Measurements from ENCODE around the gene TMEM250. TPM values are rescaled to one million over a fixed set of nuclear protein-coding genes. Genes with fewer than 3 reads are reported as not detected.

The TMEM250 gene
- total and polyA plus RNA-seq, 2 donors = 13.6 to 43.1 TPM

DNA sequence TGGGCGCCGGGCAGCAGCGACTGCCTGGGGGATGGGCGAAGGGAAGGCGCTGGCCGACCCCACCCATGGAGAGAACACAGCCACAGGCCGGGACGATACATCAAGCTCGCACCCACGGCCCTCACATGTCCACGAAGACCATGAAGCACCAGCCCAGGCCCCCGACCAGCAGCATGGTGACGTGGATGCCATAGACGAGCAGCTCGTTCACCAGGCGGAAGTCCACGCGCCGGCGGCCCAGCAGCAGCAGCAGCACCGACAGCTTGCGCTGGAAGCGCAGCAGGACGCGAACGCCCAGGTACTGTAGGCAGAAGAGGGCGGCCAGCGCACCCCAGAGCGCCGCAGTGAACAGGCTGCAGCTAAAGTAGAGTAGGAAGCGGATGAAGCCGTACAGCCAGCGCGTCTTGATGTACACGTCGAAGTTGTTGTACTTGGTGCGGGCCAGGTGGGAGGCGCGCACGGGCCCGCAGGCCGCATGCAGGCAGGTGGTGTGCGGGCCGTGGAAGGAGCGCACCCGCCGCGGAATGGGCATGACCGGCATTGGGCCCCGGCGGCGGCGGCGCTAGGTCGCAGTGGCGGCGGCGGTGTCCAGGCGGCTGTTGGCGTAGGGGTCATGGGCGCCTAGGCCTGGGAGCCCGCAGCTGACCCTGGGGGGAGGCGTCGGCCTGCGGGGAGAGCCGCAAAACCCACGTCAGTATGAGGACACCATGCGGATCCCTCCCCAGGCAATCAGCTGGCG, 2.1 kb downstream of the TMEM250 start:
- Histone ChIP-seq H3K4me1 (ENCODE audit: insufficient read depth) (peaks cover 2% of the 10 kb centered on the region), H3K36me3 (ENCODE audit: insufficient read depth) (no peaks in the 10 kb centered on the region), H3K27ac (ENCODE audit: low read depth) (no peak overlapping the region), H3K4me3 (ENCODE audit: low read depth, low read length) (no peak overlapping the region)
- WGBS = 96% methylated on average over 69 of the region's 69 CpGs
- DNase-seq (ENCODE audit: extremely low spot score) = no peak

DNA sequence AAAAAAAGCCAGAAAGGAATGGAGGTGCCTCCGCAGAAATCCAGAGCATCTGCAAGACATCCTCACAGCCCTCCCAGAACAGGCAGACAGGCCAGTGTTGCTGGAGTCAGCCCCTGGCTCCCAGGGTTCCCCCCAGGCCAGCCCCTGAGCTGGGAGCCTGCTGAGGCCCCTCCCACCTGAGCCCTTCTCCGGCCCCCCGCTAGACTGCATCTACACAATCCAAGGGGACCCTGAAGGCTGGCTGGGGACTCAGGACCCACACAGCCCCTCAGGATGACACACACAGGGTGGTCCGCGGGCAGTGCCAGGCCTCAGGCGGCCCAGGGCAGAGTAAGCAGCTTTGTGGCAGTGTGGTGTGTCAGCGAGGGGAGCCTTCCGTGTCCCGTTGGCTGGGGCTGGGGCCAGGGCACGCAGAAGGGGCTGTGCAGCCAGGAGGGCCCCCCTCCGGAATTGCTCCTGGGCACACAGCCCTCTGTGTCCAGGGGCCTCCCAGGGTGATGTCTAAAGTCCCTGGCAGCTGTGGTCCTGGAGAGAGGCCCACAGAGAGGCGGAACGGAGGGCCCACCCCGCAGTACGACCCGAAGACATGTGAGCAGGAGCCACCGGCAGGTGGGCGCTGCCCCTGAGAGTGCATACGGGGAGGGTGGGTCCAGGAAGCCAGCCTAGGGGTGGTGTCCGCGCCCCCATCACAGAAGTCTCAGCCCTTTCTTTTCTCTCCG, 2.9 kb downstream of the TMEM250 start:
- Histone ChIP-seq H3K36me3 (ENCODE audit: insufficient read depth) (no peaks in the 10 kb centered on the region), H3K27ac (ENCODE audit: low read depth) (no peak overlapping the region), H3K4me1 (ENCODE audit: insufficient read depth) (peaks cover 2% of the 10 kb centered on the region), H3K4me3 (ENCODE audit: low read depth, low read length) (no peak overlapping the region)
- DNase-seq (ENCODE audit: extremely low spot score) = no peak
- WGBS = 86% methylated on average over 22 of the region's 22 CpGs

DNA sequence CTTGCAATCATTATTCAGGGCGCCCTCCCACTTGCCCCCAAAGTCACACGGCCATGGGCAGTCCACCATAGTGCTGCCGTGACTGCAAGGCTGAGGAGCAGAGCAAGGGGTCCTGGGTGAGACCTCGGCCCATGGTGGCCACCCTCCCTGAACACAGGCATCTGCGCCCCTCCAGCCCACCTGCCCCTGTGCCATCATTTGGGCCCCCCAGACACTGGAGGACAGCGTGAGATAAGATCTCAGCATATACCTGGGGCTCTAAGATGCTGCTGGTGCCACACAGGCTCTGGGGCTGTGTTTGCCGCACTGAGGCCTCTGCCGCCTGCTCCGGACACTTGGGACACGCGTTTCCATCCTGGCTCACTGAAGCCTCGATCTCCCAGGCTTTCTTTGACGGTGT, 3.5 kb downstream of the TMEM250 start:
- WGBS = 91% methylated on average over 13 of the region's 13 CpGs
- DNase-seq (ENCODE audit: extremely low spot score) = no peak
- Histone ChIP-seq H3K27ac (ENCODE audit: low read depth) (no peak overlapping the region), H3K4me3 (ENCODE audit: low read depth, low read length) (no peak overlapping the region), H3K36me3 (ENCODE audit: insufficient read depth) (no peaks in the 10 kb centered on the region), H3K4me1 (ENCODE audit: insufficient read depth) (peaks cover 2% of the 10 kb centered on the region)

DNA sequence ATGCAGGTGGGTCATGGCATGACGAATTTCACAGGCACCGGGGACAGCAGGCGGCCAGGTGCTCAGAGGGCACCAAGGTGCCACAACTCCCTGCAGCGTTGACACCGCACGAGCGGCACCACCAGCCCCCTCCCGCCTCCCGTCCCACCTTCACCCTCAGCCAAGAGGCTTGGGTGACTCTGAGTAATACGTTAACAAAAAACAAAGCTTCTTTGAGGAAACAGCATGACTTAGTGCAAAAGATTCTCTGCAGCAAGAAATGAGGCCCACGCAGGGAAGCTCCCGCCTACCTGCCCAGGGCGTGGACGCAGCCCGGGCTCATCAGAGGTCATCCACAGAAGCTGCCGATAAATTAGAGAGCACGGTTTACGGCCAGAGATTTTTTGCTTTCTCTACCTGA, 4.1 kb downstream of the TMEM250 start:
- 93% methylated on average over 18 of the region's 18 CpGs for WGBS
- Histone ChIP-seq H3K4me3 (ENCODE audit: low read depth, low read length) (no peak overlapping the region), H3K4me1 (ENCODE audit: insufficient read depth) (peaks cover 2% of the 10 kb centered on the region), H3K27ac (ENCODE audit: low read depth) (no peak overlapping the region), H3K36me3 (ENCODE audit: insufficient read depth) (no peaks in the 10 kb centered on the region)
- DNase-seq (ENCODE audit: extremely low spot score) = no peak

DNA sequence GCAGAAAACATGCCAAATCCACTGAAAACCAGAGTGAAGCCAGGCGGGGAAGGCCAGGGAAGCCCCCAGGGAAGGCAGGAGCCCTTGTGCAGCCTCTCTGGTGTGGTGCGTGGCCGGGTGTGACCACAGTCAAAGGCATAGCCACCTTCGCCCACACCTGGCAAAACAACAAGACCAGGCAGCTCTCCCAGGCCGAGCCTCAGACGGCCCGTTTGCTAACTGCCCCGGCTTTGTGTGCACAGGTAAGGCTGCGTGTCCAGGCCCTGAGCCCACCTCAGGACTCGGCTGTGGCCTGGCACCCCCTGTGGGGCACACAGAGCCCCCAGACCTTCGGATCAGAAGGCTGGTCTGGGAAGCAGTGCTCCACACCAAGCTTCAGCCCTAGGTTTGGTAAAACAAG, 6.1 kb downstream of the TMEM250 start:
- WGBS = 85% methylated on average over 11 of the region's 11 CpGs
- no peak overlapping the region for H3K4me3 ChIP-seq (ENCODE audit: low read depth, low read length)

DNA sequence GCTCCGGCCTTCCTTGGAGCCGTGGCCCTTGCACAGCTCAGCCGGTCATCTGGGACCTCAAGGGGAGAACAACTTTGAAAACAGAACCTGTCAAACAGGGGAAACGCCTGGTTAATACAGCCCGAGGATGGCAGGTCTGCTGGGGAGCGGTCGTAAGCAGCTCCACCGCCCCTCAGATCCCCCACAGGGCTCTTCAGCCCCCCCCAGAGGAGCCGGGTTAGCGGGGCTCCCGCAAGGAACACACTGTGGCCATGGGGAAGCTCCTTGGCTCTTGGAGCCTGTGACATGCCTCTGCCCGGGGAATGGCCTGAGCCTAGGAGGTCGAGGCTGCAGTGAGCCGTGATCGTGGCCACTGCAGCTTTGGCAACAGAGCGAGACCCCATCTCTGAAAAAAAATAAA, 6.8 kb downstream of the TMEM250 start:
- DNase-seq (ENCODE audit: extremely low spot score) = no peak
- Histone ChIP-seq H3K36me3 (ENCODE audit: insufficient read depth) (no peaks in the 10 kb centered on the region), H3K27ac (ENCODE audit: low read depth) (no peak overlapping the region), H3K4me1 (ENCODE audit: insufficient read depth) (peaks cover 2% of the 10 kb centered on the region), H3K4me3 (ENCODE audit: low read depth, low read length) (no peak overlapping the region)
- 72% methylated on average over 16 of the region's 16 CpGs for WGBS

More for the DNA sequence above, 6.1 kb downstream of the TMEM250 start:
- Histone ChIP-seq H3K4me1 (ENCODE audit: insufficient read depth) (peaks cover 2% of the 10 kb centered on the region), H3K36me3 (ENCODE audit: insufficient read depth) (no peaks in the 10 kb centered on the region), H3K27ac (ENCODE audit: low read depth) (no peak overlapping the region)
- no peak for DNase-seq (ENCODE audit: extremely low spot score)

DNA sequence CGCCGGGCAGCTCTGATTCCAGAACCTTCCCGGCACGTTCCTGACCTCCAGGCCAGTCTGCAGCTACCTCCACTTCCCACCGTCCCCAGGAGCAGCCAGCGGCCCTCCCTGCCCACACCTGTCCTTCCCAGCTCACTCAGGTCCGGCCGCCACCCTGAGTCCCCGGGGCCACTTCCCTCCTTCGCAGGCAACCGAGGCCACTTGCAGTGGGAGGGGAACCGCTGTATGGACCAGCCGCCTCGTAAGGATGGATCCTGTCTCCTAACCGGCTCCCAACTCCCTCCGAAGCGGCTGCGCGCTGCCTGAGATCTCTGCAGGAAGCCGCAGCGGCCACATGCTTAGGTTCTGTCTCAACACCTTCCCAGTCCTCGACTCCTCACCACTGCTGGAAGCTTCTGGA, 7.5 kb downstream of the TMEM250 start:
- Histone ChIP-seq H3K4me1 (ENCODE audit: insufficient read depth) (peaks cover 2% of the 10 kb centered on the region), H3K27ac (ENCODE audit: low read depth) (no peak overlapping the region), H3K36me3 (ENCODE audit: insufficient read depth) (no peaks in the 10 kb centered on the region), H3K4me3 (ENCODE audit: low read depth, low read length) (no peak overlapping the region)
- WGBS = 88% methylated on average over 22 of the region's 22 CpGs
- no peak for DNase-seq (ENCODE audit: extremely low spot score)

DNA sequence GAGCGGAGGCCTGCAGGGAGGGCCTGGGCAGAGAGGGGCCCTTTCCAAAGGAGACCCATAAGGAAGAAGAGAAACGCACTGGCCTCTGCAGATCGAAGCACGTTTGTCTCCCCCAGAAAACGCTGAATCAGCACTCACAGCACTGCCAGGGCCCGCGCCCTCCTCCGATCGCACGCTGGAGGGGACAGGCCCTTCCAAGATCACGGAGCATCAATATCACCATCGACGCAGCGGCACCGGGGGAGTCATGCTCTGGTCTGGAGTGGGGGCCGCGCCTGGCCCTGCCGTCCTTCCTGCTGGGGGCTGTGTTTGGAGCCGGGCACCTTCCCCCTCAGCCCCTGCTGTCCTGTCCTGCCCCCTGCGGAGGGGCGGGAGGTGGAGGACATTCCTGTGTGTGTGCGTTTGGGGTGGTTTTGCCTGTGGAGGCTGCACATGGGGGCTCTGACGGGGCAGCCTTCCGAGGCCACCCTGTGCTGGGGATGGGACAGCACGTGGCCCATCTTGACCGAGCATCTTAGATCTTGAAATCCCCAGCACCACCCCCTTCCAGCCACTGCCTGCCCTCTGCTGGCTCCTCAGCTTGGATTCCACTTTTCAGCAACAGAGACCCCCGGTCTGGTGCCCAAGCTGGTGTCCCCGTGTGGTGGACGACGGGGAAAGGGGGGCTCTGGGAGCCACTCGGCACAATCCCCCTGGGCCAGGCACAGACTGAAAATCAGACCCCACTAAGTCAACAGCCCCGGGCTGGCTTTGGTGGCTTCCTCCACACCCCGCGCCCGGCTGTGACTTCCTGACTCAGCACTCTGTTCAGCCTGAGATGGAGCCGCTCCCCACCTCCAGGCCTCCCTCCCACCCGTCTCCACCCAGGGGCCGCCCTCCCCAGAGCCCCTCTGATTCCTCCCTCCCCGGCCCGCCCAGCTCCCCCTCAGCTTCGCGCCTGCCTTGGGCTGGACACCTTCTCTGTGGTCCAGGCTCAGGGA, 8.3 kb downstream of the TMEM250 start:
- WGBS = 12% methylated on average over 42 of the region's 42 CpGs

DNA sequence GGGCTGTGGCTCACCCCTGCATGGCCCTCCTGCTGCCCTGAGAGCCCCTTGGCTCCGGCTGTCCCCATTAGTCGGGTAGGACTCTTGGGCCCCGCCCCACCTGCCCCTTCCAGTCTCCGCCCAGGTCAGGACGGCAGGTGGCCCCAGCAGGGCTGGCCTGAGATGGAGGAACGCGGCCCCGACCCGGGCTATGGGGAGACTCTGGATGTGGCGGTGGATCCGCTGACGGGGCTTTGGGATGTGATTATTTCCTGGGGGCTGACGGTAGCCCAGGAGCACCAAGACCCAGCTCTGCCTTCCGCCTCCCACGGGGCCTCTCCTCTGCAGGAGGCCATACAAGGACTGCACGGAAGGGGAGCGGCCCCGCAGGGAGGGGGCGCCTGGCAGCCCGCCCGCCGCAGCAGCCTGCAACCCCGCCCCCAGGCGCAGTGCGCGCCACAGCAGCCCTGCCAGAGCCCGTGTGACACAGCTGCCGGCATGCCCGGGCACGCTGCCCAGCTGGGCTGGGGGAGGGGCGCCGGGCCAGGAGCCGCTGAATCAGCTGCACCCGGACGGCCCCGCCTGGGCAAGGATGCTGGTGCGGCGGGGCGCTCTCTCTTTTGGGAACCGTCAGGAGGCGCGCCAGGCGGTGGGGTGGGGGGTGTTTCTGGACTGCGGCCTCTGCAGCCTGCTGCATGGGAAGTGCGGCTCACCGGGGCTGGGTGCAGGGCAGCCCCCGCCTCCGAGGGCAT, 9.2 kb downstream of the TMEM250 start:
- WGBS = 1% methylated on average over 48 of the region's 48 CpGs
- Histone ChIP-seq H3K4me1 (ENCODE audit: insufficient read depth) (peaks cover 2% of the 10 kb centered on the region), H3K4me3 (ENCODE audit: low read depth, low read length) (peak overlapping the region; percentile 1), H3K36me3 (ENCODE audit: insufficient read depth) (no peaks in the 10 kb centered on the region), H3K27ac (ENCODE audit: low read depth) (peak overlapping the region; percentile 77)
- DNase-seq (ENCODE audit: extremely low spot score) = peak; percentile 49

More for the DNA sequence above, 8.3 kb downstream of the TMEM250 start:
- Histone ChIP-seq H3K36me3 (ENCODE audit: insufficient read depth) (no peaks in the 10 kb centered on the region), H3K27ac (ENCODE audit: low read depth) (no peak overlapping the region), H3K4me1 (ENCODE audit: insufficient read depth) (peaks cover 2% of the 10 kb centered on the region), H3K4me3 (ENCODE audit: low read depth, low read length) (no peak overlapping the region)
- DNase-seq (ENCODE audit: extremely low spot score) = no peak

DNA sequence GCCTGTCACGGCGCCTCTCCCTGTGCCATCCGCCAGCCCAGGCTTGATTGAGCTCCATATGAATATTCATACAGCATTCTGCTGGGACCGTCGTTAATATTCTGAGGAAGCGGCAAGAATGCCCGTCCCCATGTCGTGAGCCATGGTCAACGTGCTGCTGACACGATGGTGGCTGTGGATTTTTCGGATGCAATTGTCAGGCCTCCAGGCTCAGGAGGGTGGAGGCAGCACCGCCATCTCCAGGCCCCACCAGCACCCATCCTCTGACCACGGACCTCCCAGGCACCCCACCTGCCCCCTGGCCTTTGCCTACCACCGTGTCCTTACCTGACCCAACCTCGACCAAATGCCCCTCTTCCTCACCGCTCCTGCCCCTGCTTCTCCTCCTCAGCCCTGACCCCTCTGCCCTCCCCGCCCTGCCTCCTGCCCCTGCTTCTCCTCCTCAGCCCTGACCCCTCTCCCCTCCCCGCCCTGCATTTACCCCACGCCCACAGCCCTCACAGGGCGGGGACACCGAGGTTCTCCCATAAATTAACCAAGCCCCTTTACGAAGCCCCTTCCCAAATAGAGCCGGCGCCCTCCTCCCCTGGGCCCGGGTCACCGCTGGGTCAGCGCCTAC, 9.9 kb downstream of the TMEM250 start:
- Histone ChIP-seq H3K4me1 (ENCODE audit: insufficient read depth) (peaks cover 2% of the 10 kb centered on the region), H3K4me3 (ENCODE audit: low read depth, low read length) (no peak overlapping the region), H3K27ac (ENCODE audit: low read depth) (peak overlapping the region; percentile 77), H3K36me3 (ENCODE audit: insufficient read depth) (no peaks in the 10 kb centered on the region)
- 72% methylated on average over 27 of the region's 27 CpGs for WGBS
- no peak for DNase-seq (ENCODE audit: extremely low spot score)

DNA sequence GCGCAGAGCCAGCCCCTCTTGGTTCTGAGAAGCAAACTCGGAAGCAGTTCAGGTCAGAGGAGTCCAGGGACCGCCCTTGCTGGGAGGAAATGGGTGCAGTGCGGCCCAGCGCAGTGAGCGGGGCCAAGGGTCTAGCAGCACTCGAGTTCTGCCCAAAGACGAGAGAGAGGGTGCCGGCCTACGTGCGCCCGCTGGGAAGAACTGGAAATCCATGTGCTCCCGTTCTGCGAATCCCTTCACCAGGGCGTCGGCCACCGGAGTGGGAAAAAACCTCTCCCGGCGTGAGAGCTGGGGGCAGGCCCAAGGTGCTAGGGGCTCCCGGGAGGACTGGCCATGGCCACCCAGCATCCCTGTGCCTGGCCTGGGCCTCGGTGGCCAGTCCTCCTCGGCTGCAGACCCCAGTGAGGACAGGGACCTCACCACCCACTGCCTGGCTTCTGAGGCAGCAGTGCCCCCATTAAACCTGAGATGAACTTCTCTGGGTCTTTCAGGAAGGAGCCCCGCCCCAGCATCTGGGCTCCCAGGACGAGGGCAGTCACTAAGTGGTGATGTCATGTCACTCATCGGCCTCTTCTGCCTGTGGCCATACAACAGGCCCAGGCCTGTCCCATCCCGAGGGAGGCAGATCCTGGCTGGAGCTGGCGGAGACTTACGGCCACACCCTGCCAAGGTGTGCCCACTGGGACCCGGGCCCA, 10.6 kb downstream of the TMEM250 start:
- no peaks in the 10 kb centered on the region for H3K36me3 ChIP-seq (ENCODE audit: insufficient read depth)
- 84% methylated on average over 29 of the region's 29 CpGs for WGBS
- no peak overlapping the region for H3K4me3 ChIP-seq (ENCODE audit: low read depth, low read length)
- H3K4me1 ChIP-seq (ENCODE audit: insufficient read depth) = peaks cover 2% of the 10 kb centered on the region
- peak overlapping the region; percentile 25 for H3K27ac ChIP-seq (ENCODE audit: low read depth)
- no peak for DNase-seq (ENCODE audit: extremely low spot score)
